ENCODE measurements around the gene NAP1L1.
"Not testable (repeated sequence)": the region's sequence is repeated elsewhere in the genome, so short reads cannot be mapped to it uniquely, and the experiment has no call there.

NAP1L1 gene

GRCh38 chr12:75997658-75998057, 86.8 kb downstream of the NAP1L1 start:
- in situ Hi-C loops (cut with MboI; ENCODE audit: low sequenced_read_pairs) = no loop called here

- in situ Hi-C loops (cut with MboI; ENCODE audit: low sequenced_read_pairs) = no loop called here
Observed at GRCh38 chr12:75996861-75997447, 87.5 kb downstream of the NAP1L1 start.

- in situ Hi-C loops (cut with MboI; ENCODE audit: low sequenced_read_pairs) = no loop called here
Observed at GRCh38 chr12:75995691-75996090, 88.8 kb downstream of the NAP1L1 start.

- in situ Hi-C loops (cut with MboI; ENCODE audit: low sequenced_read_pairs) = no loop called here
Observed at GRCh38 chr12:75994069-75994740, 90.3 kb downstream of the NAP1L1 start.

GRCh38 chr12:75991753-75992152, 92.7 kb downstream of the NAP1L1 start:
- in situ Hi-C loops (cut with MboI; ENCODE audit: low sequenced_read_pairs) = no loop called here

GRCh38 chr12:75990189-75990912, 94.1 kb downstream of the NAP1L1 start:
- in situ Hi-C loops (cut with MboI; ENCODE audit: low sequenced_read_pairs) = no loop called here

- in situ Hi-C loops (cut with MboI; ENCODE audit: low sequenced_read_pairs) = not testable (repeated sequence)
Observed at GRCh38 chr12:75987709-75988108, 96.8 kb downstream of the NAP1L1 start.
